Measurements from ENCODE around the gene AGAP1. TPM values are rescaled to one million over a fixed set of nuclear protein-coding genes. Genes with fewer than 3 reads are reported as not detected.

AGAP1 gene
- total RNA-seq, 1 donor from 2014 or later = 22.3 TPM

DNA sequence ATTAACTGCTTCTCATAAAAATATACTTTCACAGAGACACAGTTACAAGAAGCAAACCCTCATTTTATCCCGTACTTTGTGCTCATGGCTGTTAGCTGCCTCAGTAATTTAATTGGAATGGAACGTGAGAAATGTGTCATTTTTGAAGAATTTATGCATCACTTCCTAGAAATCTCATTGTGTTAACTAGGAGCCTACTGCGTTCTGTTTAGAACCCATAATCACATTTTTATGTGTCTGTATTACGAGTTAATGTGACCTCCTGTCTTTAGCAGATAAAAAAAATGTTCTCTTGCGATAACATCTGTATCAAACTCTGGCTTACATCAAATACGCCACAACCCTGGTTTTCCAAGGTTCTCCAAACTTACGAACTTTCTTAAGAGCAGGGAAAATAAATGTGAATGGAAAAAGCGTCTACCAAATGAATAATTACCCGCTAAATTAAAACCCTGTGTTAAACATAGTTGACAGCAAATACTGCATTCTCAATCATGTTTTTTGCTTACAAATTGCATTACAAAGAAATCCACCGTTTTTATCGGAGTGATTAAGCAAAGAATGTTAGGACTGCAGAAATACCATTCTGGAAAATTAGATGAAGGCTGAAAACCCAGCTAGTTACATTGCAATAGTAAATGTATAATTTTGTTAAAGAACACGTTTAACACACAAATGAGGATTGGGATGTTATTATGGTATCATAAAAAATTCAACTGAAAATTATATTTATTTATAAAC, 686.4 kb downstream of the AGAP1 start:
- peak; percentile 76 for DNase-seq (ENCODE audit: extremely low read depth, low read depth, low spot score)

DNA sequence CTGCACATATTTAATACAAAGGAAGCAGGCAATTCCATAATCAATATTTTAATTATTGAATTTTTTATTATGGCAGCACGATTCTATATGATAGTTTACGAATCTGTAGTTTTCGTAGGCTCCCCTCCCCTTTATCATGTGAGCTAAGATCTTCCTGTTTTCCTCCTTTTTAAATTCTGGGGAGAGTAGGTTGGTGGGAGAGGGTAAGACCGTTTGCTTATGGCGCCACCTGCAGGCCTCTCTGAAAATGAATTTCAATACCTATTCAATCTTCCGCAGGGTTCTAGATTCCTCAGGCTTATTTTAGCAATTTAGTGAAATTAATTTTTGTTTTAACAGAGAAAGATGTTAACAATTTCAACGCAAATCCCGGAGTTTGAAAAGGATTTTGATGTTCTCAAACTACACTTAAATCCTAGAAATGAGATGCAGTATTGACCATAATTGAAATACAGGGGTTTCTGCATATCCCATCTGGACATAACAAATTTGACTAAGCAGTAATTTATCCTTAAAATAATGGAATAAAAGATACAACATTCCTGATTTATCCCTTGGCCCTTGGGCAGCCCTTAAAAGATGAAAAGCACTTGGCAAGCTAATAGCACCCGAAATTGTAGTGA, 687.1 kb downstream of the AGAP1 start:
- DNase-seq (ENCODE audit: extremely low read depth, low read depth, low spot score) = no peak

Data from glomerular endothelial cell (primary cell).